K562 (cell line): ENCODE data around the gene MYO5C. TPM values are rescaled to one million over a fixed set of nuclear protein-coding genes. Genes with fewer than 3 reads are reported as not detected.

Experiments used
- ATAC-seq: fragments of 200-7000 bp; cut with Tn5 transposase; 3 replicates; pipeline ENCODE4 v1.9.1; 2020; ENCODE audit warnings: moderate library complexity
- BruUV-seq: library from RNA; stranded (reverse); fragments of 400-500 nt; replicated peaks from 2 replicates; lab custom pipeline; 2021; lab: Mats Ljungman, UMichigan
- CTCF ChIA-PET: fragments of 300-600 bp; formaldehyde crosslinking; extraction: SDS; loops from one replicate; lab custom pipeline; 2021; ENCODE audit warnings: low intra/inter-chr PET ratio; lab: Yijun Ruan, JAX
- POLR2A ChIA-PET: fragments of 300-600, 350-650 bp; sonication (Branson Sonifier 250); formaldehyde crosslinking; extraction: SDS; loops from one replicate; lab custom pipeline; 2021; ENCODE audit warnings: antibody characterized with exemption, inconsistent platforms; lab: Yijun Ruan, JAX
- DNase-seq, 4 experiments: peaks; one replicate each; pipeline versions ENCODE4 v3.0.0 to v3.0.0-alpha.2; 2011 to 2018; ENCODE audit warnings: low spot score in 3 of 4, mixed read lengths in 3 of 4; ENCODE audit errors: extremely low read depth in 1 of 4
- FAIRE-seq: peaks from 2 replicates; lab custom pipeline; 2011; peaks lifted over from hg19 to GRCh38; lab: Jason Lieb, UNC
- H2AFZ ChIP-seq: 2 replicates; pipeline ENCODE4 v1.6.0; 2011; ENCODE audit warnings: low read depth, low read length, control low read depth, inconsistent platforms
- H3K27ac ChIP-seq: fragments of 200-600 bp; 3 replicates; pipeline ENCODE4 v1.8.0; 2011; ENCODE audit warnings: low read depth, mild to moderate bottlenecking, control low read depth, inconsistent platforms, low read length, moderate library complexity, mixed read lengths; ENCODE audit errors: extremely low read depth
- H3K27me3 ChIP-seq, 2 experiments: fragments of 300-600 bp in 1 of 2; 2 replicates in 1 of 2; 3 replicates in 1 of 2; pipeline versions ENCODE4 v1.6.0 to v1.8.0; 2011; ENCODE audit warnings: inconsistent platforms in 2 of 2, low read length in 2 of 2, mild to moderate bottlenecking in 1 of 2, mixed read lengths in 1 of 2, moderate library complexity in 1 of 2; ENCODE audit not compliant: control insufficient read depth in 2 of 2, insufficient read depth in 2 of 2
- H3K36me3 ChIP-seq: fragments of 300-600 bp; 3 replicates; pipeline ENCODE4 v1.8.0; 2011; ENCODE audit warnings: mild to moderate bottlenecking, low read length, inconsistent platforms; ENCODE audit not compliant: control insufficient read depth, insufficient read depth
- H3K4me1 ChIP-seq, 2 experiments: fragments of 200-600 bp in 1 of 2; replicated peaks in 1 of 2; 2 replicates in 1 of 2; 3 replicates in 1 of 2; pipeline versions ENCODE4 v1.5.1 to v1.8.0; 2011; ENCODE audit warnings: inconsistent platforms in 2 of 2, low read length in 2 of 2, mild to moderate bottlenecking in 1 of 2, mixed read lengths in 1 of 2, moderate library complexity in 1 of 2; ENCODE audit not compliant: control insufficient read depth in 2 of 2, insufficient read depth in 2 of 2
- H3K4me2 ChIP-seq: 2 replicates; pipeline ENCODE4 v1.6.1; 2011; ENCODE audit warnings: low read length, control low read depth, inconsistent platforms, mixed read lengths; ENCODE audit not compliant: insufficient read depth
- H3K4me3 ChIP-seq: fragments of 200-600 bp; sonication (generic), shearing (Covaris generic); 2 replicates; pipeline ENCODE4 v1.5.1; 2016; ENCODE audit warnings: control low read depth, inconsistent platforms
- H3K79me2 ChIP-seq: fragments of 200-600 bp; 3 replicates; pipeline ENCODE4 v1.8.0; 2011; ENCODE audit warnings: low read length, inconsistent platforms; ENCODE audit not compliant: control insufficient read depth, insufficient read depth
- H3K9ac ChIP-seq, 2 experiments: 2 replicates each; pipeline versions ENCODE4 v1.6.0 to v1.6.1; 2011; ENCODE audit warnings: low read depth in 2 of 2, low read length in 2 of 2, control low read depth in 1 of 2, inconsistent platforms in 1 of 2, mild to moderate bottlenecking in 1 of 2, mixed read lengths in 1 of 2; ENCODE audit not compliant: insufficient read depth in 1 of 2
- H3K9me1 ChIP-seq: one replicate; pipeline ENCODE4 v1.6.0; 2011; ENCODE audit warnings: inconsistent platforms, mild to moderate bottlenecking, low read length, moderate library complexity; ENCODE audit not compliant: control insufficient read depth, insufficient read depth
- H3K9me3 ChIP-seq: replicated peaks from 2 replicates; pipeline ENCODE4 v1.5.1; 2011; ENCODE audit warnings: low read depth, low read length, inconsistent platforms; ENCODE audit not compliant: control insufficient read depth, insufficient read depth
- H4K20me1 ChIP-seq: replicated peaks from 2 replicates; pipeline ENCODE4 v1.6.1; 2011; ENCODE audit warnings: low read length, inconsistent platforms, mixed read lengths; ENCODE audit not compliant: control insufficient read depth, insufficient read depth
- FOXA1 ChIP-seq: fragments of 450-650 bp; IDR thresholded peaks from 2 replicates; pipeline ENCODE4 v1.6.1; 2016; ENCODE audit warnings: mild to moderate bottlenecking, borderline replicate concordance
- HSF4 ChIP-seq: fragments of 250-450 bp; sonication (Bioruptor Pico); IDR thresholded peaks from 2 replicates; pipeline ENCODE4 v2.1.2; 2022; ENCODE audit warnings: mild to moderate bottlenecking, moderate library complexity, borderline replicate concordance
- NEUROD1 ChIP-seq: fragments of 150-350 bp; IDR thresholded peaks from 2 replicates; pipeline ENCODE4 v1.6.1; 2014; ENCODE audit warnings: borderline replicate concordance, low read length, low read depth; ENCODE audit not compliant: partially characterized antibody
- NFXL1 ChIP-seq: fragments of 450-650 bp; formaldehyde crosslinking; IDR thresholded peaks from 2 replicates; pipeline ENCODE4 v1.4.0; 2021; ENCODE audit warnings: mild to moderate bottlenecking
- NR2C2 ChIP-seq, 2 experiments: fragments of 200-800 bp in 1 of 2; sonication (Bioruptor generic) in 1 of 2; sonication (generic) in 1 of 2; formaldehyde crosslinking in 1 of 2; IDR thresholded peaks; 2 replicates each; pipeline versions ENCODE4 v1.6.1 to v1.8.0; 2016 to 2022; ENCODE audit warnings: mild to moderate bottlenecking in 1 of 2, missing compliant biosample characterization in 1 of 2, missing genetic modification characterization in 1 of 2, missing genetic modification reagents in 1 of 2
- ZC3H4 ChIP-seq: sonication (generic); formaldehyde crosslinking; IDR thresholded peaks from 2 replicates; pipeline ENCODE4 v1.9.0; 2021; ENCODE audit warnings: missing genetic modification reagents, borderline replicate concordance
- ZNF232 ChIP-seq: sonication (generic); formaldehyde crosslinking; IDR thresholded peaks from 2 replicates; pipeline ENCODE4 v1.8.0; 2022; ENCODE audit warnings: mild to moderate bottlenecking, missing genetic modification reagents
- ZNF324 ChIP-seq: fragments of 250-450 bp; sonication (Bioruptor Pico); IDR thresholded peaks from 2 replicates; pipeline ENCODE4 v1.4.0; 2020; ENCODE audit warnings: mild to moderate bottlenecking
- WGBS: fragments of 100-300 bp; shearing (Covaris generic); methylation state at CpG from one replicate; pipeline ENCODE4 v1.1.6; 2016; ENCODE audit warnings: low coverage, mixed read lengths; ENCODE audit not compliant: insufficient coverage; ENCODE audit errors: missing lambda C conversion rate; 5-methylcytosine and 5-hydroxymethylcytosine counted together
- in situ Hi-C: fragments of 300-500 bp; cut with MboI; formaldehyde crosslinking; loops from 4 replicates; pipeline ENCODE4 v1.15.0; 2018; ENCODE audit warnings: inconsistent platforms, mixed read lengths
- intact Hi-C: fragments of 100-400 bp; cut with micrococcal nuclease; formaldehyde crosslinking; loops from 2 replicates; pipeline ENCODE4 v1.14.2; 2022
- polyA plus RNA-seq, 8 experiments: library from polyadenylated mRNA; depleted of rRNA in 4 of 8; stranded (reverse) in 5 of 8; unstranded in 3 of 8; fragments of >200 nt; fragmentation: Nextera tagmentation in 2 of 8; fragmentation: Illumina TruSeq in 1 of 8; extraction: Ambion mirVana in 2 of 8; extraction: Trizol in 1 of 8; gene quantifications; 2 replicates each; pipeline versions ENCODE4 v1.2.1 to v1.2.3, GENCODE V29; 2011 to 2014; ENCODE audit warnings: inconsistent platforms in 1 of 8, missing spikeins in 1 of 8
- total RNA-seq, 7 experiments: library from RNA; depleted of rRNA in 6 of 7; stranded (reverse); fragments of >200 nt in 6 of 7; fragmentation: Illumina TruSeq in 2 of 7; extraction: Trizol in 2 of 7; gene quantifications; 2 replicates each; pipeline versions ENCODE4 v1.2.1 to v1.2.3, GENCODE V29; 2011 to 2021; ENCODE audit warnings: low replicate concordance in 1 of 7
- TF ChIP-seq, protein P1 (sequence below): sonication (generic); formaldehyde crosslinking; IDR thresholded peaks from 2 replicates; pipeline ENCODE4 v1.9.0; 2022; ENCODE audit warnings: mild to moderate bottlenecking, missing genetic modification reagents
- TF ChIP-seq, protein P2 (sequence below), 2 experiments: fragments of 450-650 bp in 1 of 2; IDR thresholded peaks; 2 replicates each; pipeline ENCODE4 v1.6.1; 2011 to 2017; ENCODE audit warnings: low read depth in 2 of 2, antibody characterized with exemption in 1 of 2, borderline replicate concordance in 1 of 2, low read length in 1 of 2, mild to moderate bottlenecking in 1 of 2, mixed read lengths in 1 of 2; ENCODE audit not compliant: control insufficient read depth in 1 of 2
- TF ChIP-seq, protein P3 (sequence below): IDR thresholded peaks from 2 replicates; pipeline ENCODE4 v1.6.1; 2012; ENCODE audit warnings: low read depth, low read length, improper control_type of control experiment, borderline replicate concordance
- TF ChIP-seq, protein P4 (sequence below): fragments of 450-650 bp; IDR thresholded peaks from 2 replicates; pipeline ENCODE4 v1.6.1; 2016; ENCODE audit warnings: low read depth, mild to moderate bottlenecking, moderate library complexity
- TF ChIP-seq, protein P5 (sequence below): IDR thresholded peaks from 2 replicates; pipeline ENCODE4 v1.6.1; 2016; ENCODE audit warnings: missing genetic modification characterization, missing compliant biosample characterization

Gene MYO5C
- total and polyA plus RNA-seq, 9 of the 15 experiments (the other 6 are each of a cell fraction or from before 2014, with no cell fraction given) = 0.01 to 0.24 TPM; not detected in 7

DNA sequence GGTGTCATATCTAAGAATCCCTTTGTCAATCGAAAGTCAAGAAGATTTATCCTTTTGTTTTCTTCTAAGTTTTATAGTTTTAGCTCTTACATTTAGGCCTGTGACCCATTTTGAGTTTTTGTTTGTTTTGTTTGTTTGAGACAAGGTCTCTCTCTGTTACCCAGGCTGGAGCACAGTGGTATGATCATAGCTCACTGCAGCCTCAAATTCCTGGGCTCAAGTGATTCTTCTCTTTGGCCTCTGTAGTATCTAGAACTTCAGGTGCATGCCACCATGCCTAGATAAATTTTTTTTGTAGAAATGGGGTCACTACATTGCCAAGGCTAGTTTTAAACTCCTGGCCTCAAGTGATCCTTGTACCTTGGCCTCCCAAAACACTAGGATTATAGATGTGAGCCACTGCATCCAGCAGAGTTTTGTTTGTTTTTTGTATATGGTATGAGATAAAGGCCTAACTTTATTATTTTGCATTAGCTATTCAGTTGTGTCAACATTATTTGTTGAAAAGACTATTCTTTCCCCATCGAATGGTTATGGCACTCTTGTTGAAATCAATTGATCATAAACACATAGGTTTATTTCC lies 5.8 kb upstream of the MYO5C start:
- Histone ChIP-seq H3K9ac (no peak overlapping the region), H2AFZ (no peak overlapping the region), H3K27ac (no peak overlapping the region), H3K9me1 (no peaks in the 10 kb centered on the region), H3K36me3 (no peaks in the 10 kb centered on the region), H4K20me1 (no peaks in the 10 kb centered on the region), H3K79me2 (no peaks in the 10 kb centered on the region), H3K27me3 (peaks cover 0 to 3% of the 10 kb centered on the region in 2 experiments; a peak in 3 of 5 replicates), H3K4me2 (no peak overlapping the region), H3K9me3 (no peaks in the 10 kb centered on the region), H3K4me3 (no peak overlapping the region), H3K4me1 (no peaks in the 10 kb centered on the region)
- ATAC-seq (no peak), FAIRE-seq (no peak), DNase-seq (no peak)
- ChIA-PET CTCF (no interaction called here), POLR2A (no interaction called here)
- no TSS peak for BruUV-seq
- intact Hi-C loops = no loop called here
- 0% methylated on average over 2 of the region's 2 CpGs for WGBS
- in situ Hi-C loops = no loop called here
- TF ChIP-seq, protein P1, sequence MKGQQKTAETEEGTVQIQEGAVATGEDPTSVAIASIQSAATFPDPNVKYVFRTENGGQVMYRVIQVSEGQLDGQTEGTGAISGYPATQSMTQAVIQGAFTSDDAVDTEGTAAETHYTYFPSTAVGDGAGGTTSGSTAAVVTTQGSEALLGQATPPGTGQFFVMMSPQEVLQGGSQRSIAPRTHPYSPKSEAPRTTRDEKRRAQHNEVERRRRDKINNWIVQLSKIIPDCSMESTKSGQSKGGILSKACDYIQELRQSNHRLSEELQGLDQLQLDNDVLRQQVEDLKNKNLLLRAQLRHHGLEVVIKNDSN (CRISPR knock-in tag) = no peak
- TF ChIP-seq, protein P2, sequence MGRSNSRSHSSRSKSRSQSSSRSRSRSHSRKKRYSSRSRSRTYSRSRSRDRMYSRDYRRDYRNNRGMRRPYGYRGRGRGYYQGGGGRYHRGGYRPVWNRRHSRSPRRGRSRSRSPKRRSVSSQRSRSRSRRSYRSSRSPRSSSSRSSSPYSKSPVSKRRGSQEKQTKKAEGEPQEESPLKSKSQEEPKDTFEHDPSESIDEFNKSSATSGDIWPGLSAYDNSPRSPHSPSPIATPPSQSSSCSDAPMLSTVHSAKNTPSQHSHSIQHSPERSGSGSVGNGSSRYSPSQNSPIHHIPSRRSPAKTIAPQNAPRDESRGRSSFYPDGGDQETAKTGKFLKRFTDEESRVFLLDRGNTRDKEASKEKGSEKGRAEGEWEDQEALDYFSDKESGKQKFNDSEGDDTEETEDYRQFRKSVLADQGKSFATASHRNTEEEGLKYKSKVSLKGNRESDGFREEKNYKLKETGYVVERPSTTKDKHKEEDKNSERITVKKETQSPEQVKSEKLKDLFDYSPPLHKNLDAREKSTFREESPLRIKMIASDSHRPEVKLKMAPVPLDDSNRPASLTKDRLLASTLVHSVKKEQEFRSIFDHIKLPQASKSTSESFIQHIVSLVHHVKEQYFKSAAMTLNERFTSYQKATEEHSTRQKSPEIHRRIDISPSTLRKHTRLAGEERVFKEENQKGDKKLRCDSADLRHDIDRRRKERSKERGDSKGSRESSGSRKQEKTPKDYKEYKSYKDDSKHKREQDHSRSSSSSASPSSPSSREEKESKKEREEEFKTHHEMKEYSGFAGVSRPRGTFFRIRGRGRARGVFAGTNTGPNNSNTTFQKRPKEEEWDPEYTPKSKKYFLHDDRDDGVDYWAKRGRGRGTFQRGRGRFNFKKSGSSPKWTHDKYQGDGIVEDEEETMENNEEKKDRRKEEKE (IDR thresholded peaks at IDR 0.05; ENCODE audit: borderline replicate concordance in 1 of 2, control insufficient read depth in 1 of 2, low read depth in 2 of 2, low read length in 1 of 2) = no peak
- TF ChIP-seq NFXL1 (CRISPR knock-in tag) (no peak), HSF4 (CRISPR knock-in tag) (no peak), NEUROD1 (no peak), ZC3H4 (CRISPR knock-in tag) (no peak), ZNF232 (CRISPR knock-in tag) (no peak), NR2C2 (CRISPR knock-in tag; IDR thresholded peaks at IDR 0.05) (no peak), NR2C2 (tag; IDR thresholded peaks at IDR 0.05) (no peak), FOXA1 (no peak), ZNF324 (CRISPR knock-in tag) (no peak)
- TF ChIP-seq, protein P3, sequence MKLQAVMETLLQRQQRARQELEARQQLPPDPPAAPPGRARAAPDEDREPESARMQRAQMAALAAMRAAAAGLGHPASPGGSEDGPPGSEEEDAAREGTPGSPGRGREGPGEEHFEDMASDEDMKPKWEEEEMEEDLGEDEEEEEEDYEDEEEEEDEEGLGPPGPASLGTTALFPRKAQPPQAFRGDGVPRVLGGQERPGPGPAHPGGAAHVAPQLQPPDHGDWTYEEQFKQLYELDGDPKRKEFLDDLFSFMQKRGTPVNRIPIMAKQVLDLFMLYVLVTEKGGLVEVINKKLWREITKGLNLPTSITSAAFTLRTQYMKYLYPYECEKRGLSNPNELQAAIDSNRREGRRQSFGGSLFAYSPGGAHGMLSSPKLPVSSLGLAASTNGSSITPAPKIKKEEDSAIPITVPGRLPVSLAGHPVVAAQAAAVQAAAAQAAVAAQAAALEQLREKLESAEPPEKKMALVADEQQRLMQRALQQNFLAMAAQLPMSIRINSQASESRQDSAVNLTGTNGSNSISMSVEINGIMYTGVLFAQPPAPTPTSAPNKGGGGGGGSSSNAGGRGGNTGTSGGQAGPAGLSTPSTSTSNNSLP = no peak
- TF ChIP-seq, protein P4, sequence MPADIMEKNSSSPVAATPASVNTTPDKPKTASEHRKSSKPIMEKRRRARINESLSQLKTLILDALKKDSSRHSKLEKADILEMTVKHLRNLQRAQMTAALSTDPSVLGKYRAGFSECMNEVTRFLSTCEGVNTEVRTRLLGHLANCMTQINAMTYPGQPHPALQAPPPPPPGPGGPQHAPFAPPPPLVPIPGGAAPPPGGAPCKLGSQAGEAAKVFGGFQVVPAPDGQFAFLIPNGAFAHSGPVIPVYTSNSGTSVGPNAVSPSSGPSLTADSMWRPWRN = no peak
- TF ChIP-seq, protein P5, sequence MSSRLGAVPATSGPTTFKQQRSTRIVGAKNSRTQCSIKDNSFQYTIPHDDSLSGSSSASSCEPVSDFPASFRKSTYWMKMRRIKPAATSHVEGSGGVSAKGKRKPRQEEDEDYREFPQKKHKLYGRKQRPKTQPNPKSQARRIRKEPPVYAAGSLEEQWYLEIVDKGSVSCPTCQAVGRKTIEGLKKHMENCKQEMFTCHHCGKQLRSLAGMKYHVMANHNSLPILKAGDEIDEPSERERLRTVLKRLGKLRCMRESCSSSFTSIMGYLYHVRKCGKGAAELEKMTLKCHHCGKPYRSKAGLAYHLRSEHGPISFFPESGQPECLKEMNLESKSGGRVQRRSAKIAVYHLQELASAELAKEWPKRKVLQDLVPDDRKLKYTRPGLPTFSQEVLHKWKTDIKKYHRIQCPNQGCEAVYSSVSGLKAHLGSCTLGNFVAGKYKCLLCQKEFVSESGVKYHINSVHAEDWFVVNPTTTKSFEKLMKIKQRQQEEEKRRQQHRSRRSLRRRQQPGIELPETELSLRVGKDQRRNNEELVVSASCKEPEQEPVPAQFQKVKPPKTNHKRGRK = no peak
